HepG2 (cell line): Measurements from ENCODE around the gene NOPCHAP1. TPM values are rescaled to one million over a fixed set of nuclear protein-coding genes. Genes with fewer than 3 reads are reported as not detected.

Experiments
- EHMT2 ChIP-seq: fragments of 200-600 bp; sonication (generic); IDR thresholded peaks from 2 replicates; pipeline ENCODE4 v1.7.0; 2017; ENCODE audit warnings: antibody characterized with exemption, low read depth, low read length, borderline replicate concordance
- polyA plus RNA-seq, 8 experiments: library from polyadenylated mRNA; depleted of rRNA in 3 of 8; stranded (reverse) in 7 of 8; unstranded in 1 of 8; fragments of >200 nt; fragmentation: Illumina TruSeq in 4 of 8; extraction: Trizol in 4 of 8; gene quantifications; 2 replicates each; pipeline versions ENCODE4 v1.2.1 to v1.2.3, GENCODE V29; 2011 to 2016; ENCODE audit warnings: low read depth in 4 of 8, missing spikeins in 1 of 8, mixed read lengths in 1 of 8; ENCODE audit not compliant: insufficient read depth in 1 of 8
- total RNA-seq, 5 experiments: library from RNA; depleted of rRNA; stranded (reverse); fragments of >200 nt; fragmentation: Illumina TruSeq; extraction: Trizol; gene quantifications; 2 replicates each; pipeline ENCODE4 v1.2.3, GENCODE V29; 2016; ENCODE audit warnings: low read depth in 1 of 5

The NOPCHAP1 gene
- total and polyA plus RNA-seq, 2 of the 13 experiments (the other 11 are each of a cell fraction or from before 2014, with no cell fraction given), result 5.7 to 38.1 TPM

DNA sequence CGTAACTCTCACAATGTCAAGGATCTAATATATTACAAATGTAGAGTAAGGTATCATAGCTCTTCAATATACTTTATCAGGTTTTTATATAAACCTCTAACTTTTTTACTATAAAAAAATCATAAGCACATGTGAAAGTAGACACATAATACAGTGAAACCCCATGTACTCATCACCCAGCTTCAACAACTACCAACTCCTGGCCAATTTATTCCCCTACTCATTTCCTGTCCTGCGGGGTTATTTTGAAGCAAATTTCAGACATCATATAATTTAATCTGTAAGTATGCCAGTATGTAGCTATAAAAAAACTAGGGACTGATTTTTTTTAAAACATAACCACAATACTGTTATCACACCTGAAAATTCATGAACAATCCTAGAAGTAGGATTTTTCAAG, 47.7 kb downstream of the NOPCHAP1 start (continued):
- TF ChIP-seq EHMT2, result no peak

Other genes starting within 250 kb of the NOPCHAP1 start
- gene SLC41A2, start 28.0 kb upstream of the NOPCHAP1 start, total RNA-seq (2016; rRNA removed; fragmentation: Illumina TruSeq; extraction: Trizol), result 12.8 and 14.7 TPM in 2 replicates
- gene SLC41A2, start 28.0 kb upstream of the NOPCHAP1 start, polyA plus RNA-seq (2011; rRNA removed), result 1.8 and 2.3 TPM in 2 replicates
- gene ALDH1L2, start 98.1 kb downstream of the NOPCHAP1 start, total RNA-seq (2016; rRNA removed; fragmentation: Illumina TruSeq; extraction: Trizol), result 0.40 and 0.87 TPM in 2 replicates
- 4.0 and 4.6 TPM in 2 replicates for gene ALDH1L2, start 98.1 kb downstream of the NOPCHAP1 start, polyA plus RNA-seq (2011; rRNA removed)
- gene WASHC4, start 121.4 kb downstream of the NOPCHAP1 start, total RNA-seq (2016; rRNA removed; fragmentation: Illumina TruSeq; extraction: Trizol), result 36.3 and 39.6 TPM in 2 replicates
- gene WASHC4, start 121.4 kb downstream of the NOPCHAP1 start, polyA plus RNA-seq (2011; rRNA removed), result 15.5 and 21.0 TPM in 2 replicates
- gene APPL2, start 249.9 kb downstream of the NOPCHAP1 start, total RNA-seq (2016; rRNA removed; fragmentation: Illumina TruSeq; extraction: Trizol), result 9.9 and 10.5 TPM in 2 replicates
- gene APPL2, start 249.9 kb downstream of the NOPCHAP1 start, polyA plus RNA-seq (2011; rRNA removed), result 11.1 and 12.1 TPM in 2 replicates